CD4-positive, alpha-beta T cell treated with Interferon gamma for 1 hour (primary cell): ENCODE data around the gene CLSTN2.

Experiments
- DNase-seq: peaks from one replicate; pipeline ENCODE4 v3.0.0-alpha.2; 2020

The CLSTN2 gene

DNA sequence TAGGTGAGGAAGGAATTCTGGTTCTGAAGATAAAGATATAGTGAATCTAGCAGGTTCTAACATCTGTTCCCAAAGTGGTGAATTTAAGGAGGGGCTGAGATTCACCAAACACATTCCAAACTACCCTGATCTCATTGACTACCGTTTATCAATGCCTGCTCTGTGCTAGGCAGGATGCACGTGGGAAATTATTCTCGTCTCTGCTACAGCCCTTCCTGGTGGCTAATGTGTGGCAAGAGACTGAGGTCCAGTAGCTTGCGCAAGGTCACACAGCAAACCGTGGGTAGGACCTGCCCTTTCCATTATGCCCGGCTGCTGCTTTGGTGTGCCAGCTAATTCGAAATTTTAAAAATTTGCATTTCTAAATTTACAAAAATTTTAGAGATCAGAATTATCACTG lies 533.4 kb downstream of the CLSTN2 start:
- no peak for DNase-seq

- DNase-seq: no peak
Measured at GRCh38 chr3:140469491-140469890, 534.5 kb downstream of the CLSTN2 start.

- DNase-seq: no peak
Measured at GRCh38 chr3:140470211-140470610, 535.2 kb downstream of the CLSTN2 start.

DNA sequence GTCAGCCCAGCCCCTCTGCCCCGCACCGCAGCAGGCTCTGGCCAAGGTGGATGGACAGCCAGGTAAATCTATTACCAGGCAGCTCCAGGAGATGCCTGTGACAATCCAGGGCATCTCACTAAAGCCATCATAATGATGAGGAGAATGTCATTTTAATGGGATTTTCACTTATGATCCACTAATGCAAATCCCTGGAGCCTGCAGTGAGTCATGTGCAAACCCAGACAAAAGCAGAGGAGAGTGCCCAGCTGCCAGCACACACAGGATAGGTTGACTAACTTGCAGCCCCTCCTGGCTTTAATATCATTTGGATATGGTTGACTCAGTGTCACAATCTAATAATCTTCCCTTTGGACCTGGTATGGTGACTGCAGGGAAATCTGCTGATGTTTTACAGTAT lies 536.0 kb downstream of the CLSTN2 start:
- DNase-seq: no peak

DNA sequence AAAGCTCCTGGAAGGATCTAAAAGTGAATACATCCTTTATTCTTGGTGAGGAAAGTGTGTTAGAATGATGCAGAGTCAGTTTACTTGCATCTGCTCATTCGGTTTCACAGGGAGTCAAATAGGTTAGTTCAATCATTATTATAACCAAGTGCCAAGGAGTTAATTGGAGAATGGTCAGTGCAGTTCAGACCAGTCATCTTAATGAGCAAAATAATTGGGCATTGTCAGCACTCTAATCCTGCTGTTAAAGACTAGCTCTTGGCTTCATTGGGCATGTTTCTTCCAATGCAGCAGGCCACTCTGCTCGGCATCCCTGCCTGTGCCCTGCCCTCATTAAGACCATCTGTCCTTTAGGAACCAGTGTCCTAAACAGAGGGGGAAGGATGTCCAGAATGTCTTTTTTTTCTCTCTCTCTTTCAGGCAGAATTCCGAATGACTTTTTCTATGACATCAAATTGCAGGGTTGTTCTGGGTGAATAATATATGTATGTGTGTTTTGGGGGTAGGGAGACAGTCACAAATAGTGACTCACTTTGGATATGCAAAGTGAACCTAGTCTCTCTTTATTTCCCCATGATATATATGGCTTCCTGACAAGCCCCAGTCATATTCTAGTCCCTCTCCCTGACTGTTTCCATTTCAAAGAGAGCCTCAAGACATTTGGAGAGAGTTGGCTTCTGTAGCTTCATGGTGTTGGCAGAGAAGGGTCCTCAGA lies 537.5 kb downstream of the CLSTN2 start:
- no peak for DNase-seq

DNA sequence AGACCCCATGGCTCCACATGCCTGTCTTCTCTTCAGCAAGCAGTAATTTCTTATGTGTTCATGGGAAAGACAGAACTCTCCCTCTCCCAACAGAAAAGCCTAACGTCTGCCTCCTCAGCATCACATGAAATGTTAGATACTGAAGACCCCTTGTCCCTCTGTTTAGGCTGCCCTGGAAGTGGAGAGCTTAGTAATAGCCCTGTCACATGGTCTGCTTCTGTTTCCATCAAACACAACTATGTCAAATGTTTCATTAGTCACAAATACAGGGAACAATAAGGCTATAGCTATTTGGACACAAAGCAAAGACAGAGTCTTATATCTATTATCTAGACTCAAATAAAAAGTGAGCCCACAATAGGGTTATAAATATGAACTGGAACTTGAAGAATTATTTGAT lies 552.6 kb downstream of the CLSTN2 start:
- DNase-seq: no peak

DNA sequence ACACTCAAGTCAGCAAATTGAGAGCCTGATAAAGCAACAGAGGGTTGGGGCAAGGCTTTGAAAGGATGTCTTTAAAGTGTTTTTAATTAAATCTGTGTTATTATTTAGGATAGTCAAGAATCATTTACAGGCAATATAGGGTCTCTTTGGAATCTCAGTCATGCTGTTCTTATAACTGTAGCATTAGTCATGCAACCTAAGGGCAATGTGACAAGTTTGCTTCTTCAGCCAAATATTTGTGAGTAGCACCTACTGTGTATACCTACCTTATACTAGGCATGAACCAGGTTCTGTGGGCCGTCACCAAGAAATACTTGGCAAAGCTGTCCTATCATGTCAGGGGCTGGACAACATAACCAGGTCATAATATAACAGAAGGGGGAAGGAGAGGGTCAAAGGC lies 558.3 kb downstream of the CLSTN2 start:
- no peak for DNase-seq

- no peak for DNase-seq
Measured at GRCh38 chr3:140494970-140495369, 560.0 kb downstream of the CLSTN2 start.

DNA sequence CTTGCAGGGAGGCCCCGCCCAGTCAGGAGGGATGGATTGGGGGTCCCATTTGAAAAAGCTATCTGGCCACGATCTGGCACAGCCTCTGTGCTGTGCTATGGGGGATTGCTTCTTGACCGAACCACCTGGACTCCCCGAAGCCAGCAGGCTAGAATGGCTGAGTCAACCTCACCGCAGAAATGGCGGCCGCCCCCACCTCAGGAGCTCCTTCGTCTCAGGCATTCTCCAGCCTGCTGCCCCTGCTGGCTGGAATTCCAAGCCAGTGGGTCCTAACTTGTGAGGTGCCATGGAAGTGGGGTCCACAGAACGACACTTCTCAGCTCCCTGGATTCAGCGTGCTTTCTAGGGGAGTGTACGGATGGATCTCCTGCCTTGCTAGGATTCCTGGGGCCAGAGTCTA lies 562.3 kb downstream of the CLSTN2 start:
- DNase-seq: no peak

GRCh38 chr3:140499114-140499757 lies 564.3 kb downstream of the CLSTN2 start:
- no peak for DNase-seq

DNA sequence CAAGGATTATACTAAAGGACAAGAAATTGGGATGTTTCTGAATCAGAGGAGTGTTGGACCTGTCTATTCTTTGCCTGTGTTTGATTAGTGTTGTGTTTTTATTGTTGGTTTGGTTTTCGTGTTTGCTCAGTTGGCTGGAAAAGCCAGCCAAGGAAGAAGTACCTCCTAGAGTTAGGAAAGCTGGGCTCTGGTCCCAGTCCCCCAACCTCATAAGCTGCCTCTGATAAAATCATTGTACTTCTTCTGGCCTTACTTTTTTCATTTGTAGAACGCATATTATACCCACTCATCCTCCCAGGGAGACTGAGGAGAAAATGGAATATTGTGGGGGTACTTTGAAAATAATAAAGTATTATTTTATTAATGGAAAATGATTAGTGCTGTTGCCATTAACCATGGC lies 565.5 kb downstream of the CLSTN2 start:
- no peak for DNase-seq

GRCh38 chr3:140501061-140501769 lies 566.2 kb downstream of the CLSTN2 start:
- no peak for DNase-seq

DNA sequence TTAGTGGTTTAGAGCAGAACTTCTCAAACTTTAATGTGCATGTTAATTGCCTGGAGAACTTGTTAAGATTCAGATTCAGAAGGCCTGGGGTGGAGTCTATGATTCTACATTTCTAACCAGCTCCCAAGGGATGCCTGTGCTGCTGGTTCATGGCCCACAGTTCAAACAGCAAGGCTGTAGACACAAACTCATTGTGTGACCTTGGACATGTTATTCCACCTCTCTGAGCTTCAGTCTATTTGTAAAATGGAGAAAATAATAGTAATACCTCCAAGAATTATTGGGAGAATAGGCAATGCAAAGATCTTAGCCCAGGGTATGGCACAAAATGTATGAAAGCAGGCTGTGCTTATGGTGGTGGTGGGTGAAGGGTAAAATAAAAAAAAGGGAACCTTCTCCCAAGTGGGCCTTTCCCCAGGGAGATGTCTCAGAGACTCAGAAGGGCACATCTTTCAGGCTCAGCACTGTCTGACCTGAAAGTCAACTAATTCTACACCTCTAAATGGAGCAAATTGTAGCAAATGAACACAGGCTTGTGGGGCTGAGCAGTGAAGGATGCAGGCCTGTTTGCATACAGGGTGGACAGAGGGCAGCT lies 566.9 kb downstream of the CLSTN2 start:
- DNase-seq: no peak

- no peak for DNase-seq
Measured at GRCh38 chr3:140505213-140505612, 570.2 kb downstream of the CLSTN2 start.

DNA sequence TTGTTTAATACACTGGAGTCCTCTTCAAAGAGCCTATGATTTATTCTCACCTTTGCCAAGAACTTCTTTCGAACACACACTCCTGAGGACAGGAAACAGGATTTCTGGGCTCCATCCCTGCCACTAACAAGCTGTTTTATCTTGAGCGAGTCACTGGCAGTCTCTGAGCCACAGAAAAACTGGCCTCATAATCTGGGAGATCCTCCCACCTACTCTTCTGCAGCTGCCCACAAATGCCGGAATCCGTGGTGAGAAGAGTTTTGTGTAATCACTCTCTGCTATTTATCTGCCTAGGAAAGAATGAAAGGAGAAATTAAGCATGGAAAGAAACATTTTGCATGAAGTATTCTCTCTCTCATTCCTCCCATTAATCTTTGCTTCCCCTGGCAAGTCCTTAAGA lies 570.9 kb downstream of the CLSTN2 start:
- no peak for DNase-seq

GRCh38 chr3:140508550-140508949 lies 573.6 kb downstream of the CLSTN2 start:
- no peak for DNase-seq

GRCh38 chr3:140509534-140509933 lies 574.5 kb downstream of the CLSTN2 start:
- DNase-seq: no peak

GRCh38 chr3:140510303-140510861 lies 575.4 kb downstream of the CLSTN2 start:
- no peak for DNase-seq

DNA sequence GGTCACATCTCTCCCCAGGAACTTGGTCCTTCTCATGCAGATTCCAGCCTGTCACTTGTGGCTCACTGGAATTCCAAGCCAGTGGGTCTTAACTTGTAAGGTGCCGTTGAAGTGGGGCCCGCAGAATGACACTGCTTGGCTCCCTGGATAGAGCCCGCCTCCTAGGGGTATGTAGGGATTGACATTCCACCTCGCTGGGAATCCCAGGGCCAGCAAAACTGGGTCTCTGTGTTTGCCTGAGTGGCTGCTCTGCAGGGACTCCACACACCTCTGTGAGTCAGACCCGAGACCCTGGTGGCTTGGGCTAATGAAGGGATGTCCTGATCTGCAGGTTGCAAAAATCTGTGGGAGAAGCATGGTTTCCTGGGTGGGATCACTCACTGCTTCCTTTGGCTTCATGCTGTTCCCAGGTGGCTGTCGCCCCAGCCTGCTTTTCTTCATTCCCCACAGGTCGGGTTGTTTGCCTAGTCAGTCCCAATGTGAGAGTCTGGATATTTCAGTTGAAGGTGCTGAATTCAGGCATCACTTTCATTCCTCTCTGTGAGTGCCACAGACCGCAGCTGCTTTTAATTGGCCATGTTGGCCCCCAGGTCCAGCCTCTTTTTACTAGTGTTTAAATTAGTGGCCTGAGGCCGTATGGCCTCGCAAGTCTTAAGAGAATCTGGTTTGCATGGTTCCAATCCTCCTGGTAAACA lies 586.9 kb downstream of the CLSTN2 start:
- DNase-seq: no peak

- no peak for DNase-seq
Measured at GRCh38 chr3:140522653-140523380, 587.8 kb downstream of the CLSTN2 start.

DNA sequence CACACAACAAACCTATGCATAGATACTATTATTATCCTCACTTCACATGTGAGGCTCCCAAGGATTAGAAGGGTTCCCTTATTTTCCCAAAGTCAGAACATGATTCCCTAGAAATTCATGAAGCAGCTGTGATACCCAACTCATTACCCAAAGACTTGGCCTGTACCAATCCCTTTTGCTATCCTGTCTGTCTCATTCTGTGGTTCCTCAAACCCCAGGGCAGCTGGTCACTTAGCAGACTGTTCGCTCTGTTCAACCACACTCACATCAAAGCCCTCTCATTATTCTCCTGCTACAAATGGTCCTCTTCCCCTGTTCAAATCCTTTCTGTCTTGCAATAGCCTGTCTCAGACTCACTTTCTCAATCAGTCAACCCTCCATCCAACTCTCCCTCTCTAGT lies 588.6 kb downstream of the CLSTN2 start:
- DNase-seq: no peak

GRCh38 chr3:140527156-140527555 lies 592.2 kb downstream of the CLSTN2 start:
- no peak for DNase-seq
